Measurements from ENCODE around the gene DISP2. TPM values are rescaled to one million over a fixed set of nuclear protein-coding genes. Genes with fewer than 3 reads are reported as not detected.

Gene DISP2
- total RNA-seq, 4 donors from 2014 or later, result 8.6 to 12.9 (median 10.9) TPM

- Histone ChIP-seq H3K4me3 (no peak overlapping the region), H3K9me3 (no peaks in the 10 kb centered on the region), H3K4me1 (peaks cover 28 to 87% (median 36%) of the 10 kb centered on the region in 4 donors), H3K27ac (peak overlapping the region; percentile 95 to 98 (median 96)), H3K27me3 (no peaks in the 10 kb centered on the region), H3K36me3 (no peaks in the 10 kb centered on the region)
- in situ Hi-C loops (cut with MboI; ENCODE audit: low pct_ligation_motif_present in 1 of 4, low pct_unique_long_range_greater_than_20kb in 1 of 4, low sequenced_read_pairs in 3 of 4), result no loop called here
- TF ChIP-seq POLR2AphosphoS5 (IDR thresholded peaks at IDR 0.05) (no peak), CTCF (IDR thresholded peaks at IDR 0.05) (no peak), POLR2A (IDR thresholded peaks at IDR 0.05) (no peak), EP300 (IDR thresholded peaks at IDR 0.05; ENCODE audit: low read depth) (no peak)
- no peak for DNase-seq
- WGBS, 2 donors (ENCODE audit: low coverage in 1 of 2), result 90 to 97% methylated on average over 4 to 7 of the region's 7 CpGs
- intact Hi-C loops (cut with DNase I; ENCODE audit: low total_unique reads), result no loop called here
Measured at GRCh38 chr15:40331637-40332036, 26.4 kb upstream of the DISP2 start.

GRCh38 chr15:40332113-40332781 is 25.8 kb upstream of the DISP2 start:
- WGBS, 2 donors (ENCODE audit: low coverage in 1 of 2), result 46 to 66% methylated on average over 3 to 8 of the region's 8 CpGs
- H3K9me3 ChIP-seq, result no peaks in the 10 kb centered on the region
- peak overlapping the region; percentile 95 to 98 (median 96) for H3K27ac ChIP-seq
- peaks cover 28 to 91% (median 40%) of the 10 kb centered on the region in 4 donors for H3K4me1 ChIP-seq
- H3K36me3 ChIP-seq, result no peaks in the 10 kb centered on the region
- TF ChIP-seq EP300 (IDR thresholded peaks at IDR 0.05; ENCODE audit: low read depth) (no peak), POLR2AphosphoS5 (IDR thresholded peaks at IDR 0.05) (peak in 1 of 3 donors; percentile 54)
- intact Hi-C loops (cut with DNase I; ENCODE audit: low total_unique reads) (no loop called here), in situ Hi-C loops (cut with MboI; ENCODE audit: low pct_ligation_motif_present in 1 of 4, low pct_unique_long_range_greater_than_20kb in 1 of 4, low sequenced_read_pairs in 3 of 4) (no loop called here)
- H3K4me3 ChIP-seq, result no peak overlapping the region
- DNase-seq, result peak; percentile 19
- H3K27me3 ChIP-seq, result no peaks in the 10 kb centered on the region

- 41% methylated on average over 12 of the region's 12 CpGs; no CpG with 5 or more reads in 1 of the 2 donors for WGBS, 2 donors (ENCODE audit: low coverage in 1 of 2)
- TF ChIP-seq POLR2A (IDR thresholded peaks at IDR 0.05) (peak; percentile 26), POLR2AphosphoS5 (IDR thresholded peaks at IDR 0.05) (peak; percentile 16 to 57 (median 19)), EP300 (IDR thresholded peaks at IDR 0.05; ENCODE audit: low read depth) (no peak)
- intact Hi-C loops (cut with DNase I; ENCODE audit: low total_unique reads), result no loop called here
Measured at GRCh38 chr15:40333922-40334492, 24.0 kb upstream of the DISP2 start.

GRCh38 chr15:40334541-40334940 is 23.5 kb upstream of the DISP2 start:
- Histone ChIP-seq H3K27ac (peak overlapping the region; percentile 95 to 98 (median 96)), H3K4me1 (peaks cover 37 to 92% (median 58%) of the 10 kb centered on the region in 4 donors), H3K9me3 (no peaks in the 10 kb centered on the region), H3K4me3 (no peak overlapping the region), H3K27me3 (no peaks in the 10 kb centered on the region), H3K36me3 (no peaks in the 10 kb centered on the region)
- TF ChIP-seq POLR2AphosphoS5 (IDR thresholded peaks at IDR 0.05) (no peak), CTCF (IDR thresholded peaks at IDR 0.05) (no peak), EP300 (IDR thresholded peaks at IDR 0.05; ENCODE audit: low read depth) (no peak), POLR2A (IDR thresholded peaks at IDR 0.05) (no peak)
- intact Hi-C loops (cut with DNase I; ENCODE audit: low total_unique reads), result no loop called here
- no peak for DNase-seq
- in situ Hi-C loops (cut with MboI; ENCODE audit: low pct_ligation_motif_present in 1 of 4, low pct_unique_long_range_greater_than_20kb in 1 of 4, low sequenced_read_pairs in 3 of 4), result no loop called here
- 65% methylated on average over 3 of the region's 3 CpGs; no CpG with 5 or more reads in 1 of the 2 donors for WGBS, 2 donors (ENCODE audit: low coverage in 1 of 2)

More at GRCh38 chr15:40333922-40334492, 24.0 kb upstream of the DISP2 start:
- in situ Hi-C loops (cut with MboI; ENCODE audit: low pct_ligation_motif_present in 1 of 4, low pct_unique_long_range_greater_than_20kb in 1 of 4, low sequenced_read_pairs in 3 of 4), result no loop called here
- Histone ChIP-seq H3K4me3 (no peak overlapping the region), H3K4me1 (peaks cover 35 to 92% (median 54%) of the 10 kb centered on the region in 4 donors), H3K27ac (peak overlapping the region; percentile 95 to 98 (median 96)), H3K36me3 (no peaks in the 10 kb centered on the region), H3K9me3 (no peaks in the 10 kb centered on the region), H3K27me3 (no peaks in the 10 kb centered on the region)
- peak; percentile 56 for DNase-seq
